ENCODE results near the gene BRCC3.

DNA sequence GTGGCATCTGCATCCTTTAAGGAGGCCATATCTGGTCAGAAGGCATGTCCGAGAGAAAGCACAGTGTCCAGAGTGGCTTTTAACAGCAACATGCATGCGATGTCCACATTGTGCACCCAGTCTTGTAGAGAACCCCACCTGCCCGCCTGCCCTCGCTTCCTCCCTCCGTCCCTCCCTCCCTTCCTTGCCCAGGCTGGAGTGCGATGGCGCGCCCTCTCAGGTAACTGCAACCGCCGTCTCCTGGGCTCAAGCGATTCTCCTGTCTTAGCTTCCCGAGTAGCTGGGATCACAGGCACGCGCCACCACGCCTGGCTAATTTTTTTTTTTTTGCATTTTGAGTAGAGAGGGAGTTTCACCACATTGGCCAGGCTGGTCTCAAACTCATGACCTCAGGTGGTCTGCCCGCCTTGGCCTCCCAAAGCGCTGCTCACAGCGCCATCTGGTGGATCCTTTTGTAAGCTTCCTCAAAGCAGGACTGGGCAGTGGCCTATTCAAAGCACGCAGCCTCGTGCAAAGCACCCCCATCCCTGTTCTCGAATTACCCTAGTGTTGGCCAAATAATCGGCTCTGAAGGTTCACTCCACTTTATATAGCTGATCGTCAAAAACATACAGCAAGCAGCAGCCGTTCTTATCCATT, 15.0 kb downstream of the BRCC3 start:
- TF ChIP-seq, protein P1, sequence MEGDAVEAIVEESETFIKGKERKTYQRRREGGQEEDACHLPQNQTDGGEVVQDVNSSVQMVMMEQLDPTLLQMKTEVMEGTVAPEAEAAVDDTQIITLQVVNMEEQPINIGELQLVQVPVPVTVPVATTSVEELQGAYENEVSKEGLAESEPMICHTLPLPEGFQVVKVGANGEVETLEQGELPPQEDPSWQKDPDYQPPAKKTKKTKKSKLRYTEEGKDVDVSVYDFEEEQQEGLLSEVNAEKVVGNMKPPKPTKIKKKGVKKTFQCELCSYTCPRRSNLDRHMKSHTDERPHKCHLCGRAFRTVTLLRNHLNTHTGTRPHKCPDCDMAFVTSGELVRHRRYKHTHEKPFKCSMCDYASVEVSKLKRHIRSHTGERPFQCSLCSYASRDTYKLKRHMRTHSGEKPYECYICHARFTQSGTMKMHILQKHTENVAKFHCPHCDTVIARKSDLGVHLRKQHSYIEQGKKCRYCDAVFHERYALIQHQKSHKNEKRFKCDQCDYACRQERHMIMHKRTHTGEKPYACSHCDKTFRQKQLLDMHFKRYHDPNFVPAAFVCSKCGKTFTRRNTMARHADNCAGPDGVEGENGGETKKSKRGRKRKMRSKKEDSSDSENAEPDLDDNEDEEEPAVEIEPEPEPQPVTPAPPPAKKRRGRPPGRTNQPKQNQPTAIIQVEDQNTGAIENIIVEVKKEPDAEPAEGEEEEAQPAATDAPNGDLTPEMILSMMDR (IDR thresholded peaks at IDR 0.05; ENCODE audit: extremely low read depth in 1 of 2, insufficient read depth in 1 of 2, low read depth in 1 of 2, low read length in 2 of 2) = peak in 1 of 2 donors; percentile 33
- no peak for TF ChIP-seq POLR2AphosphoS5 (IDR thresholded peaks at IDR 0.05; ENCODE audit: insufficient read depth, low read depth, low read length)
- TF ChIP-seq POLR2A (IDR thresholded peaks at IDR 0.05; ENCODE audit: low read depth, low read length) = no peak
- no peak for TF ChIP-seq GATA2 (IDR thresholded peaks at IDR 0.05; ENCODE audit: insufficient read depth, insufficient read length, low read depth, low read length)
- TF ChIP-seq, protein P2, sequence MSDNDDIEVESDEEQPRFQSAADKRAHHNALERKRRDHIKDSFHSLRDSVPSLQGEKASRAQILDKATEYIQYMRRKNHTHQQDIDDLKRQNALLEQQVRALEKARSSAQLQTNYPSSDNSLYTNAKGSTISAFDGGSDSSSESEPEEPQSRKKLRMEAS (IDR thresholded peaks at IDR 0.05; ENCODE audit: insufficient read depth, insufficient read length) = no peak
- no peak for TF ChIP-seq EZH2 (IDR thresholded peaks at IDR 0.05; ENCODE audit: borderline replicate concordance, low read depth, low read length, severe bottlenecking)

Measured in endothelial cell of umbilical vein (primary cell).